Thymus (tissue), 11 donors: ENCODE results near the gene SLC2A9. TPM values are rescaled to one million over a fixed set of nuclear protein-coding genes. Genes with fewer than 3 reads are reported as not detected.

Experiments
- DNase-seq, 9 donors: peaks; one replicate each; pipeline ENCODE4 v3.0.0-alpha.2; 2013; ENCODE audit warnings: low spot score in 9 of 9, low read depth in 6 of 9, missing footprints in 1 of 9
- H3K27ac ChIP-seq, 2 donors: one replicate each; pipeline ENCODE4 v1.5.1; 2013; ENCODE audit warnings: control low read depth in 1 of 2, low read depth in 1 of 2, low read length in 1 of 2, mild to moderate bottlenecking in 1 of 2, moderate library complexity in 1 of 2
- H3K27me3 ChIP-seq, 2 donors: one replicate each; pipeline ENCODE4 v1.5.1; 2013; ENCODE audit warnings: low read length in 1 of 2; ENCODE audit not compliant: control insufficient read depth in 2 of 2, insufficient read depth in 1 of 2
- H3K36me3 ChIP-seq, 2 donors: one replicate each; pipeline ENCODE4 v1.5.1; 2013; ENCODE audit warnings: low read length in 1 of 2, mild to moderate bottlenecking in 1 of 2, moderate library complexity in 1 of 2; ENCODE audit not compliant: control insufficient read depth in 2 of 2, insufficient read depth in 2 of 2
- H3K4me1 ChIP-seq, 2 donors: one replicate each; pipeline ENCODE4 v1.5.1; 2013; ENCODE audit warnings: low read length in 2 of 2; ENCODE audit not compliant: control insufficient read depth in 2 of 2, insufficient read depth in 2 of 2
- H3K4me3 ChIP-seq, 2 donors: one replicate each; pipeline ENCODE4 v1.5.1; 2013; ENCODE audit warnings: low read length in 2 of 2, control low read depth in 1 of 2, mild to moderate bottlenecking in 1 of 2
- H3K9me3 ChIP-seq, 2 donors: one replicate each; pipeline ENCODE4 v1.5.1; 2013; ENCODE audit warnings: low read length in 1 of 2, mild to moderate bottlenecking in 1 of 2; ENCODE audit not compliant: control insufficient read depth in 2 of 2, insufficient read depth in 1 of 2
- WGBS: extraction: QIAGEN DNeasy Blood & Tissue Kit; methylation state at CpG from one replicate; pipeline ENCODE4 v1.1.7; 2013; 5-methylcytosine and 5-hydroxymethylcytosine counted together
- polyA plus RNA-seq: library from polyadenylated mRNA; stranded (reverse); fragments of 200-250 nt; gene quantifications from one replicate; pipeline ENCODE4 v1.2.3, GENCODE V29; 2013
- total RNA-seq: library from RNA; stranded (reverse); fragments of 120-200 nt; gene quantifications from one replicate; pipeline ENCODE4 v1.2.4, GENCODE V29; 2013
- donor health status: healthy.

SLC2A9 gene
- total and polyA plus RNA-seq, 2 donors, result 3.5 to 8.6 TPM

DNA sequence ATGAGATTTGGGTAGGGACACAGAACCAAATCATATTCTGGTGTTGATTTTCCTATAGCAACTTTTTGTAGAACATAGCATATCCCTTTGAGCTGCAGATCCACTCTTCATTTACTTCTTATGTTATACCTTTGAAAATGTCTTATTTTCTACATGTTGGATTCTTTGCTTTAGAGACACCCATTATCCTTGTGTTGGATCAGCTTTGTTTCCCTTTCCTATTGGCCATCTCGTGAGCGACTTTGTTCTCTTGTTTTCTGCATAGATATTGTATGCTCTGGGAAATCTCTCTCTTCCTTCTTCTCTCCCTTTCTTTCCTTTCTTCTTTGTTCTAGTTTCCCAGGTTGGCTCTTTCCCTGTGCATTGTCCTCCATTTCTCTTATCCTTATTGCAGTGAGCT lies 180.2 kb downstream of the SLC2A9 start:
- H3K4me3 ChIP-seq, result no peak overlapping the region
- H3K27me3 ChIP-seq, result no peaks in the 10 kb centered on the region
- 95% methylated on average over 2 of the region's 2 CpGs for WGBS
- no peaks in the 10 kb centered on the region for H3K9me3 ChIP-seq
- DNase-seq, result no peak
- H3K27ac ChIP-seq, result no peak overlapping the region
- no peaks in the 10 kb centered on the region for H3K4me1 ChIP-seq
- H3K36me3 ChIP-seq, result no peaks in the 10 kb centered on the region

DNA sequence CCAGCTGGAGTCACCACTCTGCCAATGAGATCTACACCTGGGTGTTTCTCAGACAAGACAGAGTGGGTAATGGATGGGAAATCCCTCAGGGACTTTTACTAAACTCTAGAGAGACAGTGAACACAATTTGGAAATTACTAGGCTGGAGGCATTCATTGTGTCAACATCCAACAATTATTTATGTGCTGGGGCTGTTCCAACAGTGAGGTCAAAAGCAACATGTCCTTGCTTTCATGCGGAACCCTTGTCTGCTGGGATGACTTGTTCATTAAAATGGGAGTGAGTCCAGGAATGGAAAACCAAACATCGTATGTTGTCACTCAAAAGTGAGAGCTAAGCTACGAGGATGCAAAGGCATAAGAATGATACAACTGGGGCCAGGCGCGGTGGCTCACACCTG lies 185.9 kb downstream of the SLC2A9 start:
- no peaks in the 10 kb centered on the region for H3K36me3 ChIP-seq
- DNase-seq, result no peak
- 97% methylated on average over 5 of the region's 5 CpGs for WGBS
- no peak overlapping the region for H3K27ac ChIP-seq
- no peak overlapping the region for H3K4me3 ChIP-seq
- peaks cover 0 to 12% of the 10 kb centered on the region in 2 donors for H3K4me1 ChIP-seq
- no peaks in the 10 kb centered on the region for H3K9me3 ChIP-seq
- no peaks in the 10 kb centered on the region for H3K27me3 ChIP-seq

DNA sequence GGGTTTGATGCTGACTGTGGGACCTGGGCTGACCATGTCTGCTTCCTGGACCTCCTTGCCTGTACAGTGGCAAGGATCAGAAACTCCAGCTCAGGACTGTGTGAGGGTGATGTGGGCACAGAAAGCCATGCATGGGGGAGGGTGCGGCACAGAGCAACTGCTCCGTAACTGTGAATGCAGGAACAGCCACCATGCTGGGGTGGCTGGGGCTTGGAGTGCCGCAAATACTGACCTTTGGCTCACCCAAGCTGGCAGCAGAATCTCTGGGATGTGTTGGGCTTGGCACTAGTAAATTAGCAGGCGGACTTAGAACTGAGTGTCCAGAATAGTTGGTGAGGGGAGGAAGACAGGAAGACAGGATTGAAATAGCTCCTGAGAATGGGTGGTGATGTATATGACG lies 187.9 kb downstream of the SLC2A9 start:
- peaks cover 0 to 12% of the 10 kb centered on the region in 2 donors for H3K4me1 ChIP-seq
- H3K27ac ChIP-seq, result no peak overlapping the region
- DNase-seq, result no peak
- H3K27me3 ChIP-seq, result no peaks in the 10 kb centered on the region
- no peaks in the 10 kb centered on the region for H3K9me3 ChIP-seq
- 96% methylated on average over 5 of the region's 5 CpGs for WGBS
- H3K4me3 ChIP-seq, result no peak overlapping the region
- H3K36me3 ChIP-seq, result no peaks in the 10 kb centered on the region

DNA sequence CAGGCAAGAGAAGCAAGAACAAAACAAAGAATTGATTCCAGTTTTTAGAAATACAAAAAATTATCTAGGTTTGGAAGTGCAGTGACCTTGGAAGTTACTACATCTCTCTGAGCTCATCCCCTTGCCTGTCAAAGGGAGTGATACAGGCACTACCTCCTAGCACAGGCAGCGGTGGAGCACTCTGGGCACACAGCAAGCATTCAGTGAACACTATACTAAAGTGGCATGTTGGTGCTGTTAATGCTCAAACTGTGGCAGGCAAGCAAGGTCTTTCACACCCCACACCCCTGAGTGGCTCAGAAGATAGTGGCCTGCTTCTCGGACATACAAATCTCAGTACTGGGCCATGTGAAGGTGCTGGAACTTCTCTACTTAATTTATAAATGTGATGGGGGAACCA lies 188.7 kb downstream of the SLC2A9 start:
- DNase-seq, result no peak
- H3K27ac ChIP-seq, result no peak overlapping the region
- H3K27me3 ChIP-seq, result no peaks in the 10 kb centered on the region
- H3K4me1 ChIP-seq, result peaks cover 0 to 12% of the 10 kb centered on the region in 2 donors
- no peak overlapping the region for H3K4me3 ChIP-seq
- H3K9me3 ChIP-seq, result no peaks in the 10 kb centered on the region
- H3K36me3 ChIP-seq, result no peaks in the 10 kb centered on the region
- 89% methylated on average over 2 of the region's 2 CpGs for WGBS

DNA sequence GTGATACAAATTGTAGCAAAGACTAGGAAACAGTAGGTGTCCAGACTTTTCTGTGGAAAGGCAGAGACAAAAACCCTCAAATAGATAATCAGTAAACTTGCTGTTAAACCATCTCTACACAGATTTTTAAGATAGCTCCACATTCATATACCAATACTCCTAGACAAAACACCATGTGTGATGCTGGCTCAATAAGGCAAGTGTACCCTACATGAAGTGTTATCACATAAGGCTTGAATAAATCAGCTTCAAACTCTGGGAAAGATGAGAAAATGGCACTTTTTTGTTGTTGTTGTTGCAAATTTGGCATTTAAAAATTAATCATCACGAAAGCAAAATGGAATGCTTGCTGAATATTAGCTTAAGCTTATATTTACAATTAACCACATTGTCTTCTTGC lies 194.7 kb downstream of the SLC2A9 start:
- Histone ChIP-seq H3K27me3 (no peaks in the 10 kb centered on the region), H3K36me3 (no peaks in the 10 kb centered on the region), H3K9me3 (no peaks in the 10 kb centered on the region), H3K4me3 (no peak overlapping the region), H3K4me1 (peaks cover 6 to 9% of the 10 kb centered on the region in 2 donors), H3K27ac (no peak overlapping the region)
- no peak for DNase-seq
- 97% methylated on average over 1 of the region's 1 CpG for WGBS

DNA sequence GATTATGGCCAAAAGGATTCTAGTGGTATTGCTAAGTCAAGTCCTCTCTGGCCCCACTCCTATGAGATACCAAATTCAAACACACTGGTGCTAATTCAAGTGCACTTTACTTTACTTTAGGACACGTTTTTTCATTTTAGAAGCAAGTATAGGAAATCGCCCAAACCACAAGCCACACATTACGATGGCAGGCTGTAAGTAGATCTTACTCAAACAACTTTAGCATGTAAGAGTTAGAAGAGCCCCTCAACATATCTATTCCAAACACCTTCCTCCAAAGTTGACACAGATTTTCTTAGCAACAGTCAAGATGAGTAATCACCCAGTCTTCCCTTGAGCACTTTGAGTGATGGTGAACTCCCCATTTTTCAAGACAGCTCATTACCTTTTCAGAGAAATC lies 196.2 kb downstream of the SLC2A9 start:
- Histone ChIP-seq H3K27ac (no peak overlapping the region), H3K4me1 (peaks cover 6 to 9% of the 10 kb centered on the region in 2 donors), H3K36me3 (no peaks in the 10 kb centered on the region), H3K4me3 (no peak overlapping the region), H3K27me3 (no peaks in the 10 kb centered on the region), H3K9me3 (no peaks in the 10 kb centered on the region)
- WGBS, result 6% methylated on average over 3 of the region's 3 CpGs
- DNase-seq, result peak in 2 of 9 donors; percentile 15 to 25

DNA sequence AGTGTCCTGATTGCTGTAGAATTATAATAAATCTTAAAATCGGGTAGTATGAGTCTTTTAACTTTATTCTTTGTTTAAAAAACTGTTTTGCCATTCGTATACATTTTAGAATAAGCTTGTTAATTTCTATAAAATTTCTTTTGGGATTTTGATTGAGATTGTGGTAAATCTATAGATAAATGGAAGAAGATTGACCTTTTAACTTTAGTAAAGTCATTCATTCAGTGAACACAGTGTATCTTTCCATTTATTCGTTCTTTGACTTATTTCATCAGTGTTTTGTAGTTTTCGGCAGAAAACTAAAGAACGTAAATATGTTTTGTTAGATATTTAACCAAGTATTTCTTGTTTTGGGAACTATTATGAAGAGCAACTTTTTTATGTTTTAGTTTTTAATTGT lies 201.0 kb downstream of the SLC2A9 start:
- WGBS, result 78% methylated on average over 5 of the region's 5 CpGs
- DNase-seq, result no peak
- Histone ChIP-seq H3K9me3 (no peaks in the 10 kb centered on the region), H3K4me1 (peaks cover 5% of the 10 kb centered on the region in 2 donors), H3K27ac (no peak overlapping the region), H3K27me3 (no peaks in the 10 kb centered on the region), H3K36me3 (no peaks in the 10 kb centered on the region), H3K4me3 (no peak overlapping the region)

DNA sequence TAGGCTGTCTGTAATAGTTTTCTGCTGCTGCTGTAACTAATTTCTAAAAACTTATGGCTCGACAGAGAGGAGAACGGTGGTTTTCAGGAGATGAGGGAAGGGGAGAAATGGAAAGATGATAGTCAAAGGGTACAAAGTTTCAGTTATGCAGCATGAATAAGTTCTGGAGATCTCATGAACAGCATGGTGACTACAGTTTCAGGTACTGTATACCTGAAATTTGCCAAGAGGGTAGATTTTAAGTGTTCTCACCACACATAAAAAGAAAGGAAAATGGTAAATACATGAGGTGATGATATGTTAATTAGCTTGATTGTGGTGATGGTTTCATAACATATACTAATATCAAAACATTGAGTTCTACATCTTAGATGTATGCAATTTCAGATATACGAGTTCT lies 205.0 kb downstream of the SLC2A9 start:
- Histone ChIP-seq H3K4me3 (no peak overlapping the region), H3K27ac (no peak overlapping the region), H3K36me3 (no peaks in the 10 kb centered on the region), H3K9me3 (no peaks in the 10 kb centered on the region), H3K4me1 (no peaks in the 10 kb centered on the region), H3K27me3 (no peaks in the 10 kb centered on the region)
- WGBS, result 97% methylated on average over 3 of the region's 3 CpGs
- DNase-seq, result no peak

DNA sequence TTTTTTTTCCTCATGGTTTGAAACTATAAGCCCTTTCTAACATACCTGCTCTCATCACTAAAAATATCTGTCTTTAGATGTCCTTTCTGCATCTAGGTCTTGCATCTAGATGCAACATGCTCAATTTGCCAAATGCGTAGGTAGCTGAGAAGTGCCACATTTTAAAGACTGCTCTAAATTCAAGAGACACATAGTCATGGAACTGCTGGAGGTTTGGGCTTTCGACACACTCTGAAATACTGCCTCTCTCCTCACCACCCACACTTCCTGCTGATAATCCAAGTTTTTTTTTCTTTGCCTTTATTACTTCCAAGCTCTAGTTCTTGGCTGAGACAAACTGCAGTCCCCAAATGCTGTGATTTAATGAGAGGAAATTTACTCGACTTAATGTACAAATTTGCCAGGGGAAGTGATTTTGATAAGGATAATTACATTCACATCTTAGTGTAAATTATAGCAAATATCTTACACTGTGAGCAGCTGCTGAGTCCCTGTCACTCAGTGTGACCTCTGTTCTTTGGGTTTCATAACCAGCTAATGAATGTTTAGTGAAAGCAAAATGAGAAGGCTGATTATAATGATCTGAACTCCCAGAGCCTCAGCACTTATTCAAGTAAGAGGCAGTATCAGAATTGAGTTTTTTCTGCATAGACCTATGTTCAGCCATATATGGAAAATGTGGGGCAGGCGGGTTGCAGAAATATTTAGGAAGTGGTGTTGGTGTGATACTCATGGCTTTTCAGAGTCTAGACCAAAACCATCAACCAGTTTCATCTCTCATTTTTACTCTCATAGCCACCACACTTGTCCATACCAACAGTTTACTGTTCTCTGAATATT lies 208.6 kb downstream of the SLC2A9 start:
- 78% methylated on average over 4 of the region's 4 CpGs for WGBS
- DNase-seq, result no peak
- Histone ChIP-seq H3K27ac (no peak overlapping the region), H3K4me1 (no peaks in the 10 kb centered on the region), H3K36me3 (no peaks in the 10 kb centered on the region), H3K9me3 (no peaks in the 10 kb centered on the region), H3K27me3 (peaks cover 0 to 5% of the 10 kb centered on the region in 2 donors), H3K4me3 (no peak overlapping the region)
